ENCODE results near the gene DNAH5.

DNA sequence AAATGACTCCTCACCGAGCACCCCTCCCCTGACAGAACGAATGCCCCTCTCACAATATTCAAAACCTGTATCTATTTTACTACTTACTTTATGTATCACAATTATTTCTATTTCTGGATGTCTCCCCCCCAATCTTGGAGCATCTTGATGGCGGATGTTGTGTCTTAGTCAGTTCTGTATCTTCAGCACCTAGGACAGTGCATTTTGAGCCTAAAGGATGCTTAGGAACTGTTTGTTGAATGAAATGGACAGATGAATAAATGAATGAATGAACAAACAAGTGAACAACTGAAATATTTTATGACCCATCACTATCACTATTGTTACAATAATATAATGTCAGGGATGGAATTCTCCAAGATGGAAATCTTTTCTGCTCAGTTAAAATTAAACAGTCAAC is 295.7 kb downstream of the DNAH5 start:
- TF ChIP-seq, protein P1, sequence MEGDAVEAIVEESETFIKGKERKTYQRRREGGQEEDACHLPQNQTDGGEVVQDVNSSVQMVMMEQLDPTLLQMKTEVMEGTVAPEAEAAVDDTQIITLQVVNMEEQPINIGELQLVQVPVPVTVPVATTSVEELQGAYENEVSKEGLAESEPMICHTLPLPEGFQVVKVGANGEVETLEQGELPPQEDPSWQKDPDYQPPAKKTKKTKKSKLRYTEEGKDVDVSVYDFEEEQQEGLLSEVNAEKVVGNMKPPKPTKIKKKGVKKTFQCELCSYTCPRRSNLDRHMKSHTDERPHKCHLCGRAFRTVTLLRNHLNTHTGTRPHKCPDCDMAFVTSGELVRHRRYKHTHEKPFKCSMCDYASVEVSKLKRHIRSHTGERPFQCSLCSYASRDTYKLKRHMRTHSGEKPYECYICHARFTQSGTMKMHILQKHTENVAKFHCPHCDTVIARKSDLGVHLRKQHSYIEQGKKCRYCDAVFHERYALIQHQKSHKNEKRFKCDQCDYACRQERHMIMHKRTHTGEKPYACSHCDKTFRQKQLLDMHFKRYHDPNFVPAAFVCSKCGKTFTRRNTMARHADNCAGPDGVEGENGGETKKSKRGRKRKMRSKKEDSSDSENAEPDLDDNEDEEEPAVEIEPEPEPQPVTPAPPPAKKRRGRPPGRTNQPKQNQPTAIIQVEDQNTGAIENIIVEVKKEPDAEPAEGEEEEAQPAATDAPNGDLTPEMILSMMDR (conservative IDR thresholded peaks at IDR 0.05) = no peak
- no peak for TF ChIP-seq EZH2 (IDR thresholded peaks at IDR 0.05; ENCODE audit: low read depth)

Measured in PC-9 (cell line).